ENCODE data around the gene BTK.

BTK gene

DNA sequence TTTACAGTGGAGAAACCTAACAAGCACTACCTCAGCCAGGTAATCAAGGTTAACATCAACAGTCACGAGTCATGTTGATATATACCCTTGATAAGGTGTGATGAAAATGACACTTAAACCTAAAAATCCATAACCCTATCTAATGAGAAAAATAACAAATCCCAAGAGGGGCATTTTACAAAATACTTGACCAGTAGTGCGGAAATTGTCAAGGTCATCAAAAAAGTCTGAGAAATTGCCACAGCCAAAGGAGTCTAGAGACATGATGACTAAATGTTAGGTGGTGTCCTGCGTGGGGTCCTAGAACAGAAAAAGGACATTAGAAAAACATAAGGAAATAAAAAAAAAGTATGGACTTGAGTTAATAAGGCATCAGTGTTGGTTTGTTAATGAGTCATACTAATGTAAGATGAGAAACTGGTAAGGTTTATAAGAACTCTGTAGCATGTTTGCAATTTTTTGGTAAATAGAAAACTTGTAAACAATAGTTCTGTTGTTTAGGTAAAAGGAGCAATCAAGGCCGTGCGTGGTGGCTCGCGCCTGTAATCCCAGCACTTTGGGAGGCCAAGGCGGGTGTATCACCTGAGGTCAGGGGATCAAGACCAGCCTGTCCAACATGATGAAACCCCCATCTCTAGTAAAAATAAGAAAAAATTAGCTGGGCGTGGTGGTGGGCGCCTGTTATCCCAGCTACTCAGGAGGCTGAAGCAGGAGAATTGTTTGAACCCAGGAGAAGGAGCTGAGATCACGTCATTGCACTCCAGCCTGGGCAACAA lies 7.7 kb upstream of the BTK start:
- DNase-seq, result no peak

GRCh38 chrX:101391831-101392230 lies 5.8 kb upstream of the BTK start:
- no peak for DNase-seq

- no peak for DNase-seq
These were observed 4.9 kb upstream of the BTK start, which contains the start of gene RPL36A for GRCh38 chrX:101390664-101391525. TSS of gene RPL36A (plus strand) at chrX:101391011. CDS start at chrX:101391044, 33 bp downstream.

DNA sequence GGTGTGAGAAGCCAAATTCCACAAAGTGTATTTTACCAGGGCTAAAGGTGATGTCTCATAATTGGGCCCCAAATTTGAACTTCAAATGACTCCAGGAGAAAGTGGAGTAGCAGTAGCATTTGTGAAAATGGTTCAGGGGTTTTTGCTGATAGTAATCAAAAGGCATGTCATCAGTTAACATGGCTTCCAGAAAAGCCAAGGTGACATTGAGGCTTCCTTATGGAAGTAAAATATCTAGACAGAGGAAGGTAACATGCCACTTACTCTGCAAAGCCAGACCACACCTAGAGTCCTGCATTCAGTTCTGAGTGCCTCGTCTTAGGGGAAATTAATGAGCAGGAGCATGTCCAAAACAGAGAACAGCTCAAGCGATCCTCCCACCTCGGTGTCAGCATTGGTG lies 2.6 kb upstream of the BTK start:
- no peak for DNase-seq

DNA sequence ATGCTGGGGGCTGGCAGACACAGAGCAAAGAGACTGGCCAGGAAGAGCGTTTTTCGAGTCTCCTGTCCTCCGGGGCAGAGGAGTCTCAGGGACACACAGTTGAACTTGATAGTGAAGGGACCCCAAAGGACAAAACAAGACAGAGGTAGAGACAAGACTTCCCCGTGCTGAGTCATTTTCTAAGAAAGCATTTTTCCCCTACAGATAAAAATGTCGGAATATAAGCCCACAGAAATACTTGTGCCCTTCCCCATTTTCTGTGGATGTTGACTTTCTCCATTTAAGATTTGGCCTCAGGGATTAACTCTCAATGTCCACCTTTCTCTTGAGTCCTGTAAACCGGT lies 523 bp upstream of the BTK start:
- no peak for DNase-seq

GRCh38 chrX:101385026-101385684 lies 836 bp downstream of the BTK start:
- DNase-seq, result no peak

DNA sequence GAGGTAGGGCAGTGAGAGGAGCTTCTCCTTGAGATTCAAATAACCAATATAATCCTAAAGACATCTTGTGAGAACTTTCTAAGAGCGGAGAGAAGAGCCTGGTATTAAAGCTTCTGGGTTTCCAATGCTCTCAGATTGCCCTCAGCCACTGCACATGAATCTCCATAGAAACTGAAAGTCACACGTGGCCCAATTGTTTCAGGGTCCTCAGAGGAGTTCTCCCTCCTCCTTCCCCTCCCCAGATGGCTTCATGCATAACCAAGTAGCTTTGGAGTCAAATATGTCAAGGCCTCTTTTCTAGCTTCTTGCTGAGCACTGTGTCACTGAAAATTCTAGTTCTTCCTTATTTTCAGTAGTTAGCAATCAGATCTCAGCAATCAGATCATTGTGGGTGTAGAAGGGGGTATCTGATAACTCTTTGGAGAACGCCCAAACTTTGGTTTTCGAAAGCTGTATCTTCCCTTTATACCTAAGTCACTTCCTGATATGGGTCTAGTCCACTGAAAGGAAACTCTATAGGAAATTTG lies 2.2 kb downstream of the BTK start:
- no peak for DNase-seq

GRCh38 chrX:101377547-101377946 lies 8.4 kb downstream of the BTK start:
- no peak for DNase-seq

DNA sequence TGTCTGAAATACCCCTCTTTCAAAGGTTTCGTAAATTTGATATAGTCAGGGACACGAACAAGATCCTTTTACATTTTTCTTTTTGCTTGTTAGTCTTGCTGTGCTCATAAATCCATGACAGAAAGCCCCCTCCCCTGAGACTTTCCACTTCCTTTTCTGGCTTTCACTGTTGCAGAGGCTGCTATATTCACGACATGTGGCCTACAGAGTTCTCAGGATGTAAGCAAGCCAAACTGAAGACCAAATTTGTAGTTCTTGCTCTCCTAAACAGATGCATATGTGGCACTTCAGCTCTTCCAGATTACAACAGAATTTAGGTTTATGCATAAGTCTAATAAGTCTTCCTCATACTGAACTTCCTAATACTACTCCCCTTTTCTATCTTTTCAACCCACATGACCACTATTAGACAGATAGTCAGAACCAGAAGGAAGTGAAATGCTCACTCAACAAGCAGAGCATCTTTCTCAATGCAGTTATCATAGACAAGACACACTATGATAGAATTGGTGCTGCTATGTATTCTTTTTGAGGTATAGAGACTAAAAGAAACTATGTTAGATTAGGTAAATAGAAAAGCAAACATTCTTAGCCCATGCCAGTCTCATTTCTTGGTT lies 15.0 kb downstream of the BTK start:
- no peak for DNase-seq

GRCh38 chrX:101369687-101370086 lies 16.3 kb downstream of the BTK start:
- DNase-seq, result no peak

GRCh38 chrX:101368800-101369199 lies 17.2 kb downstream of the BTK start:
- DNase-seq, result no peak

DNA sequence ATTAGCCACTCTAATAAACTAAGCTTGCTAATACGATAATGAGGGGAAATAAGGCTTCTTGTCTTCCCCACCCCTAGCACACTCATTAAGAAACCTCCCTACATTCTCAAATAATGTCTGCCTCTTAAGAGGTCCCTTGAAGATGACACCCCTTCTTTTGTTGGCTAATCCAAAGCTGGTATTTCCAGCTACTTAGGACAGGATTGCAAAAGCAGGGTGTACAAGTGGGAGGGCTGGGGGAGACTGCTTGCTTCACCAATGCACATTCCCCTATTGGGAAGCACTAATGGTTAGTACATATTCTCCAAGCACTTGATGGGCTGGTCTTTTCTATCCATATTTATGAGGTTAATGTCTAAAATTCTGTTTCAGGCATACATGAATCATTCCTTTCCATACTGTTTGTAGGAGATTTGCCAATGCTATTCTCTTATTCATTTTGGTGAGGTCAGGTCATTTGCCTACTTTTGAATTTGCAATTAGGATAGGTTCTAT lies 20.6 kb downstream of the BTK start:
- DNase-seq, result no peak

- DNase-seq, result no peak
These were observed 23.2 kb downstream of the BTK start for GRCh38 chrX:101362757-101363156.

GRCh38 chrX:101362116-101362515 lies 23.9 kb downstream of the BTK start:
- no peak for DNase-seq

GRCh38 chrX:101360390-101360789 lies 25.6 kb downstream of the BTK start:
- DNase-seq, result no peak

- no peak for DNase-seq
These were observed 26.0 kb downstream of the BTK start for GRCh38 chrX:101359966-101360365.

GRCh38 chrX:101357166-101357795 lies 28.7 kb downstream of the BTK start:
- DNase-seq, result no peak

- no peak for DNase-seq
These were observed 36.8 kb downstream of the BTK start for GRCh38 chrX:101349193-101349562.

DNA sequence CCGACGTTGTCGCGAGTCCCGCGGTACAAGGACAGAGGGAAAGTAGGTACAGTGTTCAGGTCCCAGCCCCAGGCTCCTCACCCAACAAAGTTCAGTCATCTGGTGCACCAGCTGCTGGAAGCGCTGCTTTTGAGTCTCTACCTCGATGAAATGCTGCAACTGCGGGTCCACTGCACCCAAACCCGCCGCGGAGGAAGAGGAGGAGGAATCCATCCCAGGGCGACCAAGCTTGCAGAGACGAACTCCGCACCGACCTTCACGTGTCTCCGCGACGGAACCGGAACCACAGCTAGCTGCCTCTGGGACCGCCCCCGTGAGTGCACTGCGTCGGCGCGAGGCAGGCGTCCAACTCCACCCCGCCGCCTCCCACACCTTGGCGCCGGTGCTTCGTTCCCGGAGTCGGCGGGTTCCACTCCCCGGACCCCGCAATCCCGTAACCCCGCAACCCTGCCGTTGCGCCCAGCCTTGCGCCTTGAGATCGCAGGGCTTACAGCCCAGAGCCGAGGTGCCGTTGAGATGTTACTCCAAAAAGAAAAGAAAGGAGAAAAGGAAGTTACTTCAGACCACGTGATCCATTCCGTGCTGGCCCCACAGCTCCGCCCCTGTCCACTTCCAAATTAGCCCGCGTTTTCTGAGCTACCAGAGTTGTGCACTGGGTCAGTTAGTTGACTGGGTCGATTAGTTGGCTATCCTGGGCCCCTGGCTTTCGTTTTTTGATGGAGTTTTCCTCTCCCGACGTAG lies 37.4 kb downstream of the BTK start, which contains the start of gene TIMM8A:
Gene TIMM8A (minus strand): TSS at position 291 of the 741 bp plus-strand sequence. CDS start 78 bp downstream, at position 213.
- DNase-seq, result peak; percentile 6

- no peak for DNase-seq
These were observed 38.0 kb downstream of the BTK start for GRCh38 chrX:101347859-101348451.

- DNase-seq, result no peak
These were observed 48.2 kb downstream of the BTK start for GRCh38 chrX:101337776-101338271.
